A172 (cell line): ENCODE measurements around the gene PPM1M. TPM values are rescaled to one million over a fixed set of nuclear protein-coding genes. Genes with fewer than 3 reads are reported as not detected.

ENCODE experiments used
- DNase-seq: peaks from one replicate; pipeline ENCODE4 v3.0.0-alpha.2; 2015; ENCODE audit warnings: low spot score
- total RNA-seq: library from RNA; depleted of rRNA; stranded (reverse); fragments of >200 nt; shearing (Covaris generic); gene quantifications from 2 replicates; pipeline ENCODE4 v1.2.3, GENCODE V29; 2014; rRNA removed

PPM1M gene
- total RNA-seq, 1 experiment from 2014 or later, result 19.5 TPM

DNA sequence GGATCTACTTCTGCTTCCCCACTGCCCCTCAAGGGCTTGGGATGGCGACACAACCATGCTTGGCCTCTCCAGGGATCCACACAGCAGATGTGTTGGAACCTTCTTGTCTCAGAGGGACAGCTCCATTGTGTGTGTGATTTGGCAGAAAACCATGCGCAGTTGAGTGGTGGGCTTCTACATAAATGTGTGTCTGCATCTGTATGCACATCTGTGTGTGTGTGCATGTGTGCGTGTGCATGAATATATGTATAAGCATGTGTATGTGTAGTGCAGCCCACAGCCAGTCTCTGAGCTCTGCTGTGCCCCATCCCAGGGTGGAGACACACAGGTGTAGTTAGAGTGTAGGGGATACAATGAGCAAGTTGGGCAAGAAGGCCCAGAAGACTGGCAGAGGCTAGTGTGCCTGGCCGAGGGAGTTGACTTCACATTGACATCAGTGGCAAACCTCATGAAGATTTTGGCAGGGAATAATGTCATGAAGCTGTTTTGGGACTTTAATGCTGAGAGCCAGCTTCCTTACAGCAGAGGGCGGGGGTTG, 50.2 kb downstream of the PPM1M start:
- DNase-seq, result no peak

DNA sequence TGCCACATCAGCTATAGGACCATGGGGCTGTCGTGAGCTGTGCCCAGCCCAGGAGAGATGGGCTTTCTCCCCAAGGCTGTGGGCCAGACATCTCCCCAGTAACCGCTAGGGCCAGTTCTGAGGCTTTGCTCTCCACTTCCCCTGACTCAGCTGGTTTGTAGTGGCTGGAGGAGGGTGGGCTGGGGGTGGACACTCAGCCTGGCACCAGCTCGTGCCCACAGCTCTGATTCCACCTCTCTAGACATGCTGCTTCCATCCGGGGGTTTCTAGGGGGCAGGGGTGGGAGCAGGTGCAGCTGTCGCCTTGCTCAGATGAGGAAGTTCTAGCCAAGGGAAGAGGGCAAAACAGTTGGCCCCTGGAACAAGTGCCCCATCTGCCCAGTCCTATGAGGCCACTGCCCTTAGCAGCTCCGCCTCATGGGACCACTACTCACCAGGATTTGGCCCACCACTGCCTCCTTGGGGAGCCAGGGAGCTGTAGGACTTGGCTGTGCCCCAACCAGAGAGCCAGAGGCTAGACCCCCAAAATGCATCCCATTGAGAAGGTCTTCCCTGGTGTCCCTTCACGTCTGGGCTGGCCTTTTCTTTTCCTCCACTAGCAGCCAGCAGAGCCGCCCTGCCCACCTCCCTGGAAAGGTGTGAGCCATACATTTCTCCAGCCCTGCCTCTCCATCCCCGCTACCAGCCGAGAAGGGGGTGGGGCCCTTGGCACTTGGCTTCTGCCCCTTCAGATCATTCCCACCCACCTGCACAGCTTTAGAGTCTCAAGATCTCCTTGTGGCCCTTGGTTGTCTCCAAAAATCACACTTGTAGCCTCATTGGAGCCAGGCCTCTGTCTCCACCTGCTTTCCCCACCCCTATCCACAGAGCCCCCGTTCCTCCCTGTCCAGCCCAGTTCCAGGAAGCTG, 51.9 kb downstream of the PPM1M start:
- DNase-seq, result no peak

DNA sequence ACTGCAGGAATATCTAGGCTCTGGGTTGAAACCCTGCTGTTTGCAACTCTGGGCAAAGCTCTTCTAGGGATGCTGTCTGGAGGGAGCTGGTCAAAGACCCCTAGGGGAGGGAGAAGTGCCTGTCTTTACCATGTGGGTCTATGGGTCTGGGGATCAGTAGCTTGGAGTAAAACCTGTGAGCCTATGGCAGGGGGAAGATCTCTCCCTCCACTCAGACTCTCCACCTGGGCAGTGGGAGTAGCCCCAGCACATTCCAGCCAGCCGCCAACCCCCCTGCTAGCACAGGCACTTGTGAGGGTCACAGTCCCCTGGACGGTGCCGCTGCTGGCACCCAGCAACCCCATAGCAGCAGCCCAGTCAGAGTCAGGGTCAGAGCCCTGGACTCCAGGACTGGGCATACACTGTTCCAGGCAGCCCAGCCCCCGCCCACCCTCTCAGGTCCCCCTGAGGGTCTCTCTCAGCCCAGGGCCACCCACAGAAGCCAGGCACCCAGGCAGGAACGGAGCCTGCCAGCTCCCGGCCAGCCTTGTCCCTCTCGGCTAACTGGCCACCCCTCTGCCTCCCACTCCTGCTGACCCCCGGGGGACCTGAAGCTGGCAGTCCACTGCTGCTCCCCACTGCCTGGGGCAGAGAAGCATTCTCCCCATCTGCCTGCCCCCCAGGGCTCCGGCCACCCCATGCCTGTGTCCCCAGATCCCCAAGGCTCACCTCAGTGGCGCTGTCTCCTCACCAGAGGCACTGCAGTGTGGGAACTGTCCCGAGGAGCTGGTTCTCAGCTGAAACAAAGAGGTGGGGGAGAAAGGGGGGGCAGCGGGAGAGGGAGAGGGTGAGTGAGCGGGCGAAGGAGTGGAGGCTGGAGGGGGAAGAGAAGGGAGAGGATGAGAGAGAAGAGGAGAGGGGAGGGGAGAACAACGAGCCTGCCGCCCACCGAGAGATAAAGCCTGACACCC, 52.9 kb downstream of the PPM1M start:
- DNase-seq, result no peak

DNA sequence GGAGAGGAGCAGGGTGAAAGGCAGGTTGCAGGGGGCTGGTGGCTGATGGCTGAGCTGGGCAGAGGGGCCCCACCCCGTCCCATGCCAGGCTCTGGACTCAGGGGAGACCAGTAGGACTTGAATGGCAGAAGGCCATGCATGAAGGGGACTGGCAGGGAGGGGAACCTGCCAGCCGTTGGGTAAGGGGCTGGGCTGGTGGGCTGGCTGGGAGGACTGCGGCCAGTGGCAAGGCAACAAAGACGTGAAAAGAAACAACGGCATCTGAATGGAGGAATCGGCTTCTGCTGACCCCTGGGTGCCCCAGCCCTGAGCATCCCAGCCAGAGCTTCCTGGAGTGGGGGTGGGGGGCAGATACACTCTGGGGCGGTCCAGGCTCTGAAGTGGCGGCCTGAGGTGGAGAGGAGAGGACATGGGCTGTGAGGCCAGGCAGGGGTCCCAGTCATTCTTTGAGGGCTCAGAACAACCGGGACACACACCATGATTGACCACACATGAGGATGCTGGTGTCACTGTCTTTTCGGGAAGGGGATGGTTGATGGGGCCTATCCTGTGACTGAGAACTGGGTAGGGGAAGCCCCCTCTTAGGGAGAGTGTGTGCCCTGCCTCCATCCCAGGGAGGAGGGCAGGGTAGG, 53.8 kb downstream of the PPM1M start:
- no peak for DNase-seq

Other genes starting within 250 kb of the PPM1M start
- gene RPL29, start 249.9 kb upstream of the PPM1M start, total RNA-seq, result 704 and 1,100 TPM in 2 replicates
- 14.1 and 16.3 TPM in 2 replicates for gene DUSP7, start 189.2 kb upstream of the PPM1M start, total RNA-seq
- gene POC1A, start 91.3 kb upstream of the PPM1M start, total RNA-seq, result 16.5 and 19.0 TPM in 2 replicates
- gene ALAS1, start 47.6 kb upstream of the PPM1M start, total RNA-seq, result 60.1 and 66.9 TPM in 2 replicates
- gene TLR9, start 20.1 kb upstream of the PPM1M start, total RNA-seq, result not detected in 2 replicates
- gene TWF2, start 6.6 kb upstream of the PPM1M start, total RNA-seq, result 93.0 and 94.6 TPM in 2 replicates
- 42.0 and 46.2 TPM in 2 replicates for gene WDR82, start 32.9 kb downstream of the PPM1M start, total RNA-seq
- 5.4 and 6.8 TPM in 2 replicates for gene GLYCTK, start 42.1 kb downstream of the PPM1M start, total RNA-seq
- 0.69 and 3.1 TPM in 2 replicates for gene DNAH1, start 70.6 kb downstream of the PPM1M start, total RNA-seq
- gene BAP1, start 164.2 kb downstream of the PPM1M start, total RNA-seq, result 84.6 and 122 TPM in 2 replicates
- gene PHF7, start 164.9 kb downstream of the PPM1M start, total RNA-seq, result 14.2 and 15.6 TPM in 2 replicates
- gene SEMA3G, start 199.3 kb downstream of the PPM1M start, total RNA-seq, result 0.05 and 0.07 TPM in 2 replicates
- 16.5 and 36.6 TPM in 2 replicates for gene TNNC1, start 208.3 kb downstream of the PPM1M start, total RNA-seq
- 25.7 and 46.1 TPM in 2 replicates for gene NISCH, start 209.8 kb downstream of the PPM1M start, total RNA-seq
- gene STAB1, start 249.6 kb downstream of the PPM1M start, total RNA-seq, result 0.12 TPM in 1 of 2 replicates, not detected in the other